Ascending aorta (tissue), 2 donors: Measurements from ENCODE around the gene AMMECR1. TPM values are rescaled to one million over a fixed set of nuclear protein-coding genes. Genes with fewer than 3 reads are reported as not detected.

Experiments used
- DNase-seq, 2 donors: peaks; one replicate each; pipeline ENCODE4 v3.0.0-alpha.2; 2019; ENCODE audit warnings: low spot score in 2 of 2
- H3K27ac ChIP-seq, 2 donors: fragments of 200-600 bp; sonication (generic); one replicate each; pipeline ENCODE4 v1.5.1; 2016 to 2017; ENCODE audit warnings: mild to moderate bottlenecking in 1 of 2
- H3K27me3 ChIP-seq: fragments of 200-600 bp; sonication (generic); one replicate; pipeline ENCODE4 v1.5.1; 2017
- H3K36me3 ChIP-seq, 2 donors: fragments of 200-600 bp; sonication (generic); one replicate each; pipeline ENCODE4 v1.5.1; 2016
- H3K4me1 ChIP-seq, 2 donors: fragments of 200-600 bp; sonication (generic); one replicate each; pipeline ENCODE4 v1.5.1; 2016 to 2017; ENCODE audit warnings: mild to moderate bottlenecking in 1 of 2
- H3K4me3 ChIP-seq, 2 donors: fragments of 200-600 bp; sonication (generic); one replicate each; pipeline ENCODE4 v1.5.1; 2016 to 2017; ENCODE audit warnings: mild to moderate bottlenecking in 1 of 2
- H3K9me3 ChIP-seq, 2 donors: fragments of 200-600 bp; sonication (generic); one replicate each; pipeline ENCODE4 v1.5.1; 2016
- CTCF ChIP-seq, 3 experiments: fragments of 200-600 bp in 2 of 3; fragments of 450-650 bp in 1 of 3; sonication (generic) in 2 of 3; IDR thresholded peaks; one replicate each; pipeline ENCODE4 v1.5.1; 2016 to 2019; ENCODE audit warnings: antibody characterized with exemption in 3 of 3, mild to moderate bottlenecking in 1 of 3, moderate library complexity in 1 of 3
- intact Hi-C: fragments of 100-400 bp; cut with DNase I; formaldehyde crosslinking; loops from one replicate; pipeline ENCODE4 v1.15.1; 2023
- total RNA-seq: library from RNA; depleted of rRNA; stranded (reverse); fragments of >200 nt; gene quantifications from one replicate; pipeline ENCODE4 v1.1.0, GENCODE V29; 2016

The AMMECR1 gene
- total RNA-seq, 1 donor from 2014 or later: 3.5 TPM

DNA sequence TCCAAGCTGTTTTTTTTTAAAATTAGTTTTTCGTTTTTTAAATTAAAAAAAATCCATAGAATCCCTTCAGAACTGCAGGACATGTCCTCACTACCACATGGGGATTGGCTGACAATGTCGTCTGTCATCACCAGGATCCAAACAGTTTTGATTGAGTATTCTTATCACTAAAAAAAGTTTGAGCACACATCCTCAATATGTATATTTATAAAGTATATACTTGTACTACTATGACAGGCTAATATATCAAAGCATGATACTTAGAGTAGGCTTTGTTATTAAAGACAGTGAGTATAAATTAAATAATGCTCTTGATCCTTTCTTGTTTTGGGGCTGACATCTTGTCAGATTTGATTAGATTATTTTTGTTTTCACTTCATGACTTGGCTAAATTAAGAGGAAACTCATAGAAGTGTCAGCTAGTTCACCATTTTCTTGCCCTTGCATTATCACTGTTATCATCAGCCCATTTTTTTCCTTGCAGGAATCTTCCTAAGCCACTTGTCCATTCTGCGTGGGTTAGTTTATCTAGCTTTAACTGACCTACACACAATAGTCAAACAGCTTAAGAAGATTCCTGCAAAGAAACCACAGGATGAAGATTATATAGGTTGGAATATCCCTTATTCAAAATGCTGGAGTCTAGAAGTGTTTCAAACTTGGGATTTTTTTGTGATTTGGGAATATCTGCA is 92.8 kb downstream of the AMMECR1 start:
- intact Hi-C loops: no loop called here
- Histone ChIP-seq H3K27me3 (no peaks in the 10 kb centered on the region), H3K27ac (no peak overlapping the region), H3K4me3 (no peak overlapping the region), H3K9me3 (no peaks in the 10 kb centered on the region), H3K4me1 (no peaks in the 10 kb centered on the region), H3K36me3 (no peaks in the 10 kb centered on the region)
- DNase-seq: no peak
- no peak for TF ChIP-seq CTCF (IDR thresholded peaks at IDR 0.05)

GRCh38 chrX:110222497-110223257 is 95.2 kb downstream of the AMMECR1 start:
- Histone ChIP-seq H3K36me3 (no peaks in the 10 kb centered on the region), H3K4me3 (no peak overlapping the region), H3K27me3 (no peaks in the 10 kb centered on the region), H3K27ac (no peak overlapping the region), H3K9me3 (no peaks in the 10 kb centered on the region), H3K4me1 (no peaks in the 10 kb centered on the region)
- DNase-seq: no peak
- intact Hi-C loops: no loop called here
- no peak for TF ChIP-seq CTCF (IDR thresholded peaks at IDR 0.05)

GRCh38 chrX:110219920-110220319 is 98.0 kb downstream of the AMMECR1 start:
- H3K4me3 ChIP-seq: no peak overlapping the region
- no peak for DNase-seq
- no peaks in the 10 kb centered on the region for H3K4me1 ChIP-seq
- no peaks in the 10 kb centered on the region for H3K9me3 ChIP-seq
- H3K36me3 ChIP-seq: no peaks in the 10 kb centered on the region
- no peaks in the 10 kb centered on the region for H3K27me3 ChIP-seq
- no peak overlapping the region for H3K27ac ChIP-seq
- no peak for TF ChIP-seq CTCF (IDR thresholded peaks at IDR 0.05)
- intact Hi-C loops: no loop called here

DNA sequence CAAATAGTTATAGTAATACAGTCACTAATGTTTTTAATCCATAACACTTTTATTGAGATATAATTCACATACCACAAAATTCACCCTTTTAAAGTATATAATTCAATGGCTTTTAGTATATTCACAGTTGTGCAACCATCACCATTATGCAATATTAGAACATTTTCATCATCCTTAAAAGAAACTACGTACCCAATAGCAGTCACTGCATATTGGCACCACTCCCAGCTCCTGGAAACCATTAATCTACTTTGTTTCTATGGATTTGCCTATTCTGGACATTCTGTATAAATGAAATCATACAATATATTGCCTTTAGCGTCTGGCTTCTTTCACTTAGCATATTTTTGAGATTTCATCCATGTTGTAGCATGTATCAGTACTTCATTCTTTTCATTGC is 99.3 kb downstream of the AMMECR1 start:
- DNase-seq: no peak
- intact Hi-C loops: no loop called here

DNA sequence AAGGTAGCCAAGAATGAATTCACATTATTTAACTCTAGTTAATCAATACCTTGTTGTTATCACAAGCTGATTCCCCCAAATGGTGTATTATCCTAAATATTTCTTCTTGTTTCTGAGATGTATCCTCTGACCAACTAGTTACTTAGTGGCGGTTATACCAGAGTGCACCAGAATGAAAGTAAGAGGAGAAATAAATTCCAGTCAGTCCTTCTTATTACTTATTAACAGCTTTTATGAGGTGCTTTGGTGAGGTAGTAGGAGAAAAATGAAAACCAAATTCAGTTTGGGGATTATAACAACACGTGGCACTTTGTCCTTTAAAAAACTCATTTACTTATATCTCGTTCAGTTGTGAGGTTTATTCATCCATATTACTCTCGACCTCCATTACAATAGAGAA is 101.9 kb downstream of the AMMECR1 start:
- intact Hi-C loops: no loop called here
- H3K4me3 ChIP-seq: no peak overlapping the region
- H3K27me3 ChIP-seq: no peaks in the 10 kb centered on the region
- H3K27ac ChIP-seq: no peak overlapping the region
- TF ChIP-seq CTCF (IDR thresholded peaks at IDR 0.05): no peak
- no peak for DNase-seq
- H3K4me1 ChIP-seq: no peaks in the 10 kb centered on the region
- H3K9me3 ChIP-seq: no peaks in the 10 kb centered on the region
- no peaks in the 10 kb centered on the region for H3K36me3 ChIP-seq

More for the DNA sequence above, 99.3 kb downstream of the AMMECR1 start:
- Histone ChIP-seq H3K27me3 (no peaks in the 10 kb centered on the region), H3K4me1 (no peaks in the 10 kb centered on the region), H3K27ac (no peak overlapping the region), H3K36me3 (no peaks in the 10 kb centered on the region), H3K9me3 (no peaks in the 10 kb centered on the region), H3K4me3 (no peak overlapping the region)
- no peak for TF ChIP-seq CTCF (IDR thresholded peaks at IDR 0.05)
